ENCODE results near the gene GALNT10.

The GALNT10 gene

DNA sequence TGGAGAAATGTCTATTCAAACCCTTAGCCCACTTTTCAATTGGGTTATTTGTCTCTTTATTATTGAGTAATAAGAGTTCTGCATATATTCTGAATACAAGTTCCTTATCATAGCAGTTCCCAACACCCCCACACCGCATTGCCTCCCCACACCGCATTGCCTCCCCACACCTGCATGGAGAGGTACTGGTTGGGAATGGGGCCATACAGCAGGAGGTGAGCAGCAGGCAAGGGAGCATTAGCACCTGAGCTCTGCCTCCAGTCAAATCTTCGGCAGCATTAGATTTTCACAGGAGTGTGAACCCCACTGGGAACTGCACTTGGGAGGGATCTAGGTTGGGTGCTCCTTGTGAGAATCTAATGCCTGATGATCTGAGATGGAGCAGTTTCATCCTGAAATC is 244.7 kb downstream of the GALNT10 start:
- TF ChIP-seq Cebpa-rat (IDR thresholded peaks at IDR 0.05), result no peak
- no peak overlapping the region for H3K4me3 ChIP-seq
- H3K9ac ChIP-seq, result no peak overlapping the region
- no peaks in the 10 kb centered on the region for H3K27me3 ChIP-seq
- H3K27ac ChIP-seq, result no peak overlapping the region
- no peaks in the 10 kb centered on the region for H4K20me1 ChIP-seq
- H3K4me1 ChIP-seq, result peaks cover 0 to 13% (median 0%) of the 10 kb centered on the region in 10 experiments; a peak in 3 of 20 replicates
- no peak overlapping the region for H3K4me2 ChIP-seq
- H3K9me3 ChIP-seq (replicated peaks in 1 of 11), result no peaks in the 10 kb centered on the region
- peaks cover 48 to 77% (median 61%) of the 10 kb centered on the region in 11 experiments for H3K36me3 ChIP-seq

DNA sequence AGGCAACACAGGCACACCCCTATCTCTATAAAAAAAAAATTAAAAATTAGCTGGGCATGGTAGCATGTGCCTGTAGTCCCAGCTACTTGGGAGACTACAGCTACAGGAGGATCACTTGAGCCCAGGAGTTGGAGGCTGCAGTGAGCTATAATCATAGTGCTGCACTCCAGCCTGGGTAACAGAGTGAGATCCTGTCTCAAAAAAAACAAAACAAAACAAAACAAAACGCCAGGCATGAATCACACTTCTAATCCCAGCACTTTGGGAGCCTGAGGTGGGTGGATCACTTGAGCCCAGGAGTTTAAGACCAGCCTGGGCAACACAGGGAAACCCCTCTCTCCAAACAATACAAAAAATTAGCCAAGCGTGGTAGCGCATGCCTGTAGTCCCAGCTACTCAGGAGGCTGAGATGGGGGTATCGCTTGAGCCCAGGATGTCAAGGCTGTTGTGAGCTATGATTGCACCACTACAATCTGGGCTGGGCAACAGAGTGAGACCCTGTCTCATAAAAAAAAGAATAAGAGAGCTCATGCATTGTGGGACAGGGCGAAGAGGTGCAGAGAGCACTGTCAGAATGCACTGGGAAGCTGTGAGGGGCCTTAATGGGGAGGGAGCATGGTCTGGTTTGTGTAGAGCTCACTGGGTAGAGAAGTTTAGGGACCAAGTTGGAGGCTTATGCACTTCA is 246.9 kb downstream of the GALNT10 start:
- Histone ChIP-seq H3K4me2 (no peak overlapping the region), H3K9me3 (replicated peaks in 1 of 11) (no peaks in the 10 kb centered on the region), H3K4me3 (no peak overlapping the region), H3K9ac (no peak overlapping the region), H3K27me3 (no peaks in the 10 kb centered on the region), H3K36me3 (peaks cover 70 to 90% (median 82%) of the 10 kb centered on the region in 11 experiments), H4K20me1 (no peaks in the 10 kb centered on the region), H3K4me1 (peaks cover 0 to 13% (median 0%) of the 10 kb centered on the region in 10 experiments; a peak in 3 of 20 replicates), H3K27ac (no peak overlapping the region)
- TF ChIP-seq Cebpa-rat (IDR thresholded peaks at IDR 0.05), result no peak

- H3K36me3 ChIP-seq, result peaks cover 71 to 77% (median 74%) of the 10 kb centered on the region in 11 experiments
These were observed 250.0 kb downstream of the GALNT10 start for GRCh38 chr5:154440540-154440939.

DNA sequence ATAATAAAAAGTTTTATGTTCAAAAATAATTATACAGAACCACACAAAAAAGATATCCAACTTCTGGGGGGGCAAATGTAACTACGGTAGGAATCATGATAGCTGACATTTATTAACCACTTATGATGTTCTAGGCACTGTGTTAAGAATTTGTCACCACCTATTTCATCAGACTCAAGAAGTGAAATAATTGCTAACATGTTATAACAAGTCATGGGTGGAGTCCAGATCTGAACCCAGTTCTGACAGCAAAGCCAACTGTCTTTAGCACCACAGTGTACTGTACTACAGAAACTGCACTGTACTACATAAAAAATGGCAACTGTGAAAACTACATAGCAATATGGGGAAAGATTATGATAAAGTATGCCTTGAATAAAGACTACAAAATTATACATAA is 252.3 kb downstream of the GALNT10 start:
- no peak overlapping the region for H3K9ac ChIP-seq
- H4K20me1 ChIP-seq, result peaks cover 12 to 19% (median 18%) of the 10 kb centered on the region in 11 experiments; a peak in 20 of 22 replicates
- H3K9me3 ChIP-seq (replicated peaks in 1 of 11), result no peaks in the 10 kb centered on the region
- no peaks in the 10 kb centered on the region for H3K27me3 ChIP-seq
- H3K4me2 ChIP-seq, result no peak overlapping the region
- H3K36me3 ChIP-seq, result peaks cover 48 to 55% (median 52%) of the 10 kb centered on the region in 11 experiments
- peaks cover 18 to 25% (median 21%) of the 10 kb centered on the region in 10 experiments for H3K4me1 ChIP-seq
- H3K27ac ChIP-seq, result no peak overlapping the region
- no peak for TF ChIP-seq Cebpa-rat (IDR thresholded peaks at IDR 0.05)
- H3K4me3 ChIP-seq, result no peak overlapping the region

More at GRCh38 chr5:154440540-154440939, 250.0 kb downstream of the GALNT10 start:
- H3K4me2 ChIP-seq, result no peak overlapping the region
- no peaks in the 10 kb centered on the region; a peak in 1 of 22 replicates for H4K20me1 ChIP-seq
- H3K4me1 ChIP-seq, result peaks cover 8 to 15% (median 11%) of the 10 kb centered on the region in 10 experiments
- H3K4me3 ChIP-seq, result no peak overlapping the region
- H3K9ac ChIP-seq, result no peak overlapping the region
- no peaks in the 10 kb centered on the region for H3K9me3 ChIP-seq (replicated peaks in 1 of 11)
- no peak overlapping the region for H3K27ac ChIP-seq
- no peaks in the 10 kb centered on the region for H3K27me3 ChIP-seq
- TF ChIP-seq Cebpa-rat (IDR thresholded peaks at IDR 0.05), result no peak

GRCh38 chr5:154444556-154445421 is 254.3 kb downstream of the GALNT10 start:
- Histone ChIP-seq H4K20me1 (peaks cover 32 to 38% (median 38%) of the 10 kb centered on the region in 11 experiments; a peak in 20 of 22 replicates), H3K36me3 (peaks cover 33 to 43% (median 37%) of the 10 kb centered on the region in 11 experiments), H3K27me3 (no peaks in the 10 kb centered on the region), H3K4me3 (peak overlapping the region; percentile 95 to 99 (median 98)), H3K4me2 (peak overlapping the region; percentile 91 to 99 (median 97)), H3K9ac (peak overlapping the region; percentile 83 to 94 (median 91)), H3K4me1 (peaks cover 34 to 45% (median 40%) of the 10 kb centered on the region in 10 experiments), H3K9me3 (replicated peaks in 1 of 11) (no peaks in the 10 kb centered on the region), H3K27ac (peak overlapping the region; percentile 43 to 87 (median 84))
- TF ChIP-seq Cebpa-rat (IDR thresholded peaks at IDR 0.05), result no peak

- H3K36me3 ChIP-seq, result peaks cover 27 to 43% (median 35%) of the 10 kb centered on the region in 11 experiments
- peak within 1 kb of the TSS; percentile 95 to 99 (median 98) for H3K4me3 ChIP-seq
- no peaks in the 10 kb centered on the region for H3K27me3 ChIP-seq
- TF ChIP-seq Cebpa-rat (IDR thresholded peaks at IDR 0.05), result no peak
- peak within 1 kb of the TSS; percentile 86 to 94 (median 91) for H3K9ac ChIP-seq
- peak within 1 kb of the TSS; percentile 92 to 99 (median 97) for H3K4me2 ChIP-seq
- peak within 1 kb of the TSS; percentile 70 to 87 (median 84) for H3K27ac ChIP-seq
- H3K9me3 ChIP-seq (replicated peaks in 1 of 11), result no peaks in the 10 kb centered on the region
- H4K20me1 ChIP-seq, result peaks cover 40 to 46% (median 44%) of the 10 kb centered on the region in 11 experiments; a peak in 21 of 22 replicates
- peaks cover 34 to 48% (median 41%) of the 10 kb centered on the region in 10 experiments for H3K4me1 ChIP-seq
These were observed 255.1 kb downstream of the GALNT10 start, which contains the start of gene SAP30L for GRCh38 chr5:154445422-154446194. TSS of gene SAP30L (plus strand) at chr5:154445997. CDS start at chr5:154446605, 608 bp downstream.

GRCh38 chr5:154446195-154447088 is 255.9 kb downstream of the GALNT10 start:
- H3K27me3 ChIP-seq, result no peaks in the 10 kb centered on the region
- H3K9me3 ChIP-seq (replicated peaks in 1 of 11), result no peaks in the 10 kb centered on the region
- peak overlapping the region; percentile 86 to 94 (median 91) for H3K9ac ChIP-seq
- H3K4me1 ChIP-seq, result peaks cover 34 to 48% (median 41%) of the 10 kb centered on the region in 10 experiments
- H3K27ac ChIP-seq, result peak overlapping the region; percentile 70 to 87 (median 84)
- H3K4me3 ChIP-seq, result peak overlapping the region; percentile 95 to 99 (median 98)
- no peak for TF ChIP-seq Cebpa-rat (IDR thresholded peaks at IDR 0.05)
- H3K4me2 ChIP-seq, result peak overlapping the region; percentile 85 to 99 (median 96)
- H4K20me1 ChIP-seq, result peaks cover 43 to 55% (median 49%) of the 10 kb centered on the region in 11 experiments; a peak in 21 of 22 replicates
- H3K36me3 ChIP-seq, result peaks cover 27 to 43% (median 35%) of the 10 kb centered on the region in 11 experiments
